B cell (primary cell): Measurements from ENCODE around the gene TRPM8. TPM values are rescaled to one million over a fixed set of nuclear protein-coding genes. Genes with fewer than 3 reads are reported as not detected.

ENCODE experiments used
- ATAC-seq: fragments of 200-7000 bp; cut with Tn5 transposase; one replicate; pipeline ENCODE4 v1.10.0; 2021; ENCODE audit warnings: low read depth, mild to moderate bottlenecking, moderate number of reproducible peaks, moderate library complexity
- CTCF ChIA-PET: fragments of 350-600 bp; sonication (Branson Sonifier 250); formaldehyde crosslinking; loops from one replicate; lab custom pipeline; 2021; ENCODE audit warnings: antibody characterized with exemption, inconsistent platforms; lab: Charles Lee
- POLR2A ChIA-PET: fragments of 350-600 bp; sonication (Branson Sonifier 250); formaldehyde crosslinking; loops from one replicate; lab custom pipeline; 2021; ENCODE audit warnings: antibody characterized with exemption; lab: Charles Lee
- DNase-seq: peaks from one replicate; pipeline ENCODE4 v3.0.0; 2013
- H2AFZ ChIP-seq: 2 replicates; pipeline ENCODE4 v1.6.1; 2012; ENCODE audit warnings: mild to moderate bottlenecking, low read depth, low read length; ENCODE audit not compliant: insufficient read depth, poor library complexity, severe bottlenecking
- H3K27ac ChIP-seq, 2 donors: 1 replicate in 1 of 2; 2 replicates in 1 of 2; pipeline ENCODE4 v1.5.1; 2012 to 2013; ENCODE audit warnings: low read length in 2 of 2, mild to moderate bottlenecking in 2 of 2, moderate library complexity in 1 of 2
- H3K27me3 ChIP-seq, 4 experiments: fragments of 200-600 bp in 1 of 4; sonication (generic) in 1 of 4; replicated peaks in 1 of 4; 1 replicate in 2 of 4; 2 replicates in 2 of 4; pipeline versions ENCODE4 v1.6.1 to v1.7.0; 2013 to 2016; ENCODE audit warnings: low read length in 3 of 4, mild to moderate bottlenecking in 2 of 4, mixed read lengths in 1 of 4, moderate library complexity in 1 of 4; ENCODE audit not compliant: insufficient read depth in 4 of 4, control insufficient read depth in 3 of 4; ENCODE audit errors: control extremely low read depth in 1 of 4
- H3K36me3 ChIP-seq, 2 experiments: replicated peaks in 1 of 2; 1 replicate in 1 of 2; 2 replicates in 1 of 2; pipeline versions ENCODE4 v1.6.1 to v1.7.1; 2013; ENCODE audit warnings: low read length in 1 of 2; ENCODE audit not compliant: insufficient read depth in 2 of 2, control insufficient read depth in 1 of 2; ENCODE audit errors: control extremely low read depth in 1 of 2, extremely low read depth in 1 of 2
- H3K4me1 ChIP-seq, 2 donors: fragments of 200-600 bp in 1 of 2; sonication (generic) in 1 of 2; 1 replicate in 1 of 2; 2 replicates in 1 of 2; pipeline versions ENCODE4 v1.5.1 to v1.6.1; 2013 to 2017; ENCODE audit warnings: low read length in 2 of 2; ENCODE audit not compliant: control insufficient read depth in 2 of 2, insufficient read depth in 2 of 2
- H3K4me2 ChIP-seq: replicated peaks from 2 replicates; pipeline ENCODE3; 2012; ENCODE audit warnings: mild to moderate bottlenecking, low read depth, low read length; ENCODE audit not compliant: poor library complexity, severe bottlenecking
- H3K4me3 ChIP-seq, 5 experiments: fragments of 200-600 bp in 1 of 5; sonication (generic) in 1 of 5; 1 replicate in 3 of 5; 2 replicates in 2 of 5; pipeline versions ENCODE4 v1.5.1 to v1.7.0; 2011 to 2016; ENCODE audit warnings: low read length in 4 of 5, mild to moderate bottlenecking in 4 of 5, low read depth in 2 of 5, control low read depth in 1 of 5, moderate library complexity in 1 of 5; ENCODE audit not compliant: insufficient read depth in 1 of 5; ENCODE audit errors: control extremely low read depth in 1 of 5, extremely low read depth in 1 of 5
- H3K79me2 ChIP-seq: fragments of 200-600 bp; sonication (generic); one replicate; pipeline ENCODE4 v1.6.0; 2016; ENCODE audit warnings: low read length; ENCODE audit not compliant: control insufficient read depth, insufficient read depth
- H3K9ac ChIP-seq: fragments of 200-600 bp; sonication (generic); 2 replicates; pipeline ENCODE4 v1.6.1; 2017; ENCODE audit warnings: mild to moderate bottlenecking, low read length, moderate library complexity
- H3K9me3 ChIP-seq, 3 donors: one replicate each; pipeline versions ENCODE4 v1.6.1 to v1.7.1; 2013; ENCODE audit warnings: low read length in 2 of 3; ENCODE audit not compliant: control insufficient read depth in 2 of 3, insufficient read depth in 1 of 3; ENCODE audit errors: control extremely low read depth in 1 of 3
- H4K20me1 ChIP-seq: 2 replicates; pipeline ENCODE4 v1.6.0; 2012; ENCODE audit warnings: mild to moderate bottlenecking, low read length; ENCODE audit not compliant: insufficient read depth, control insufficient read depth, poor library complexity, severe bottlenecking
- H3K27ac Mint-ChIP-seq: one replicate; pipeline ENCODE4 v1.8.0; 2021; ENCODE audit warnings: mixed read lengths
- H3K27me3 Mint-ChIP-seq: one replicate; pipeline ENCODE4 v1.8.0; 2021; ENCODE audit warnings: mixed read lengths
- H3K4me1 Mint-ChIP-seq: one replicate; pipeline ENCODE4 v1.8.0; 2021; ENCODE audit warnings: mixed read lengths
- H3K4me3 Mint-ChIP-seq: one replicate; pipeline ENCODE4 v1.8.0; 2021; ENCODE audit warnings: mixed read lengths
- H3K9me3 Mint-ChIP-seq: one replicate; pipeline ENCODE4 v1.8.0; 2022; ENCODE audit warnings: mixed read lengths; ENCODE audit not compliant: insufficient read depth
- EZH2 ChIP-seq: IDR thresholded peaks from 2 replicates; pipeline ENCODE4 v1.6.1; 2012; ENCODE audit warnings: borderline replicate concordance, low read depth, mild to moderate bottlenecking, moderate library complexity, low read length; ENCODE audit not compliant: insufficient read depth, poor library complexity, severe bottlenecking
- WGBS: methylation state at CpG from one replicate; pipeline ENCODE4 v1.1.5; 2013; ENCODE audit warnings: missing lambda C conversion rate; ENCODE audit not compliant: insufficient coverage; 5-methylcytosine and 5-hydroxymethylcytosine counted together
- intact Hi-C: fragments of 100-400 bp; cut with micrococcal nuclease; formaldehyde crosslinking; loops from one replicate; pipeline ENCODE4 v1.10.0; 2022
- polyA plus RNA-seq: library from polyadenylated mRNA; depleted of rRNA; stranded (reverse); fragments of >200 nt; gene quantifications from 2 replicates; pipeline ENCODE4 v1.2.3, GENCODE V29; 2012
- total RNA-seq, 2 donors: library from RNA; stranded (reverse); fragments of 120-200 nt in 1 of 2; gene quantifications; 1 replicate in 1 of 2; 2 replicates in 1 of 2; pipeline versions ENCODE4 v1.2.3 to v1.2.4, GENCODE V29; 2013 to 2022
- TF ChIP-seq, protein P1 (sequence below): fragments of 200-600 bp; IDR thresholded peaks from one replicate; pipeline ENCODE4 v1.8.0; 2022; ENCODE audit warnings: antibody characterized with exemption, mild to moderate bottlenecking

The TRPM8 gene
- total and polyA plus RNA-seq, 2 donors (not counting 1 experiment from before 2014, with no cell fraction given), result not detected

DNA sequence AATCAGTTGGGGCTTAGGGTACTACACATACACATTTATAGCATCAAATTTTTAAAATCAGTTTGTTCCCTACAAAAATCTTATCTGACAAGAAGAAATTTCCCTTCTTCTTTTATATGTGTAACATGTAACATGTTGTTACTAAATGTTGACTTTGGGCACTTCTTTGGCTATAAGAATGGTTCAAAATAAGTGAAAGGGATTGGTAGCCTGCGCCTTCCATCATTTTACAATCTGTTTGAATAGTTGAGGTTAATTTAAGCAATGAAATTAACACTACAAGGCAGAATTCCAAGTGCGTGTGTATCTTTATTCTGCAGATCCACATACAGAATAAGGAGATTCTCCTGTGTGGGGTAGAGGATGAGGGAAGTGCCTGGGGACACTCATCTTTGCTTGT is 103.2 kb downstream of the TRPM8 start:
- DNase-seq (no peak), ATAC-seq (no peak)
- H3K27me3 ChIP-seq, result peaks cover 0 to 3% (median 1%) of the 10 kb centered on the region in 4 experiments
- peaks cover 4% of the 10 kb centered on the region in 2 donors for H3K4me1 ChIP-seq
- Mint-ChIP-seq H3K9me3 (peaks cover 4% of the 10 kb centered on the region), H3K4me1 (peaks cover 6% of the 10 kb centered on the region), H3K27ac (no peak overlapping the region), H3K4me3 (no peak overlapping the region), H3K27me3 (peaks cover 40% of the 10 kb centered on the region)
- no peaks in the 10 kb centered on the region for H3K79me2 ChIP-seq
- ChIA-PET CTCF (interaction anchor here (1.3 kb wide), 1 partner anchor 10 kb away, joined by 3 read pairs; no protein-coding TSS in a partner anchor), POLR2A (no interaction called here)
- H4K20me1 ChIP-seq, result no peaks in the 10 kb centered on the region
- TF ChIP-seq, protein P1, sequence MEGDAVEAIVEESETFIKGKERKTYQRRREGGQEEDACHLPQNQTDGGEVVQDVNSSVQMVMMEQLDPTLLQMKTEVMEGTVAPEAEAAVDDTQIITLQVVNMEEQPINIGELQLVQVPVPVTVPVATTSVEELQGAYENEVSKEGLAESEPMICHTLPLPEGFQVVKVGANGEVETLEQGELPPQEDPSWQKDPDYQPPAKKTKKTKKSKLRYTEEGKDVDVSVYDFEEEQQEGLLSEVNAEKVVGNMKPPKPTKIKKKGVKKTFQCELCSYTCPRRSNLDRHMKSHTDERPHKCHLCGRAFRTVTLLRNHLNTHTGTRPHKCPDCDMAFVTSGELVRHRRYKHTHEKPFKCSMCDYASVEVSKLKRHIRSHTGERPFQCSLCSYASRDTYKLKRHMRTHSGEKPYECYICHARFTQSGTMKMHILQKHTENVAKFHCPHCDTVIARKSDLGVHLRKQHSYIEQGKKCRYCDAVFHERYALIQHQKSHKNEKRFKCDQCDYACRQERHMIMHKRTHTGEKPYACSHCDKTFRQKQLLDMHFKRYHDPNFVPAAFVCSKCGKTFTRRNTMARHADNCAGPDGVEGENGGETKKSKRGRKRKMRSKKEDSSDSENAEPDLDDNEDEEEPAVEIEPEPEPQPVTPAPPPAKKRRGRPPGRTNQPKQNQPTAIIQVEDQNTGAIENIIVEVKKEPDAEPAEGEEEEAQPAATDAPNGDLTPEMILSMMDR, result no peak
- no peak for TF ChIP-seq EZH2
- no peak overlapping the region for H3K9ac ChIP-seq
- no peaks in the 10 kb centered on the region for H3K36me3 ChIP-seq
- WGBS, result no CpG with 5 or more reads among the region's 2 CpGs
- H2AFZ ChIP-seq, result no peak overlapping the region
- intact Hi-C loops, result no loop called here
- H3K9me3 ChIP-seq, result peaks cover 0 to 11% (median 1%) of the 10 kb centered on the region in 3 donors
- H3K27ac ChIP-seq, result no peak overlapping the region
- H3K4me2 ChIP-seq, result no peak overlapping the region
- H3K4me3 ChIP-seq, result no peak overlapping the region

DNA sequence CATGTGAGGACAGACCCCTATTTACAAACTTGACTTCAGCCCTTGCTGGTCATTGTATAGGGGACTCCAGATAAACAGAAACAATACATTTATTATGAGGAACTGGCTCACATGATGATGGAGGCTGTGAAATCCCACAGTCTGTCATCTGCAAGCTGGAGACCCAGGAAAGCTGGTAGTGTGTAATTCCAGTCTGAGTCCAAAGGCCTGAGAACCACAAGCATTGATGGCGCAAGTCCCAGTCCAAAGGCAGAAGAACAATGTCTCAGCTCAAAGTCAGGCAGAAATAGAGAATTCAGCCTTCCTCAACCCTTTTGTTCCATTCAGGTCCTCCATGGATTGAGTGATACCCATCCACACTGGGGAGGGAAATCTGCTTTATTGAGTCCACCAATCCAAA is 105.3 kb downstream of the TRPM8 start:
- ChIA-PET POLR2A (no interaction called here), CTCF (no interaction called here)
- Histone ChIP-seq H3K4me3 (no peak overlapping the region), H3K9me3 (peaks cover 0 to 11% (median 1%) of the 10 kb centered on the region in 3 donors), H3K9ac (no peak overlapping the region), H3K79me2 (no peaks in the 10 kb centered on the region), H3K4me2 (no peak overlapping the region), H3K36me3 (no peaks in the 10 kb centered on the region), H3K27me3 (peaks cover 0 to 3% (median 0%) of the 10 kb centered on the region in 4 experiments), H2AFZ (no peak overlapping the region), H4K20me1 (no peaks in the 10 kb centered on the region), H3K4me1 (peaks cover 12% of the 10 kb centered on the region in 2 donors), H3K27ac (no peak overlapping the region)
- Mint-ChIP-seq H3K4me1 (peaks cover 17% of the 10 kb centered on the region), H3K4me3 (no peak overlapping the region), H3K27ac (no peak overlapping the region), H3K9me3 (peaks cover 4% of the 10 kb centered on the region), H3K27me3 (peaks cover 32% of the 10 kb centered on the region)
- WGBS, result 100% methylated on average over 1 of the region's 1 CpG
- ATAC-seq (no peak), DNase-seq (no peak)
- intact Hi-C loops, result no loop called here
- no peak for TF ChIP-seq EZH2
- TF ChIP-seq, protein P1, result no peak
